ENCODE results near the gene DIS3L2.
"Not testable (repeated sequence)": the region's sequence is repeated elsewhere in the genome, so short reads cannot be mapped to it uniquely, and the experiment has no call there.

GRCh38 chr2:232323967-232324366 is 362.5 kb downstream of the DIS3L2 start:
- TF ChIP-seq POLR2AphosphoS5 (IDR thresholded peaks at IDR 0.05; ENCODE audit: insufficient read depth in 1 of 2, low read depth in 1 of 2); CTCF (IDR thresholded peaks at IDR 0.05); POLR2A (IDR thresholded peaks at IDR 0.05): not testable (repeated sequence)
